Measurements from ENCODE around the gene UROD. TPM values are rescaled to one million over a fixed set of nuclear protein-coding genes. Genes with fewer than 3 reads are reported as not detected.

UROD gene
- polyA plus RNA-seq, 1 donor from 2014 or later, result 96.9 TPM

DNA sequence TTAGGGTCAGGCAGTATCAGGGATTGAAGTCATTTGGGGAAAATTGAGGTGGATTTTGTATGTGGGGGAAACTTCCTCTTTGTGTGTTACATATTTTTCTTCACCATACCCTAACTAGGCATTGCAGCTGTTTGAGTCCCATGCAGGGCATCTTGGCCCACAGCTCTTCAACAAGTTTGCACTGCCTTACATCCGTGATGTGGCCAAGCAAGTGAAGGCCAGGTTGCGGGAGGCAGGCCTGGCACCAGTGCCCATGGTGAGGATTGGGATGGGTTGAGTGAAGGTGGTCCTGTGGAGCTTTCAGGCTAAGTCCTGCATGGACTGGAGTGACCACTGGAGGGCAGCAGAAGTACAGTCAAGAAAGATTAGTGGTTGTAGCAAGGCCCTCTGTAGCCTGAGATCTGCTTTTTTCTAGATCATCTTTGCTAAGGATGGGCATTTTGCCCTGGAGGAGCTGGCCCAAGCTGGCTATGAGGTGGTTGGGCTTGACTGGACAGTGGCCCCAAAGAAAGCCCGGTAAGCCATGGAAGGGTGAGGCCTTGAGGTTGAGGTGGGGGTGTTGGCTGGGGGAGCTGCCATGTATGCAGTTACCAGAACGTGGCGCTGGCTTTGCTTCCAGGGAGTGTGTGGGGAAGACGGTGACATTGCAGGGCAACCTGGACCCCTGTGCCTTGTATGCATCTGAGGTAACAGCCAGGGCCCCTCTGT, 2.4 kb downstream of the UROD start:
- H3K9me2 ChIP-seq (ENCODE audit: insufficient read depth, low read length), result no peaks in the 10 kb centered on the region
- H3K9me3 ChIP-seq (ENCODE audit: low read length), result no peaks in the 10 kb centered on the region
- no peak overlapping the region for H2AFZ ChIP-seq (ENCODE audit: low read depth, low read length)
- H3F3A ChIP-seq (ENCODE audit: insufficient read depth, low read length, poor library complexity, severe bottlenecking), result no peaks in the 10 kb centered on the region
- H3K79me2 ChIP-seq (replicated peaks; ENCODE audit: insufficient read depth, low read length), result peaks cover 8% of the 10 kb centered on the region
- H3K36me3 ChIP-seq (ENCODE audit: insufficient read depth, low read length), result no peaks in the 10 kb centered on the region
- peak overlapping the region; percentile 28 for H3K4me3 ChIP-seq (ENCODE audit: low read length)
- H3K27ac ChIP-seq (ENCODE audit: low read length), result no peak overlapping the region
- no peaks in the 10 kb centered on the region for H3K27me3 ChIP-seq (ENCODE audit: insufficient read depth, low read depth, low read length)
- H4K20me1 ChIP-seq (ENCODE audit: insufficient read depth), result no peaks in the 10 kb centered on the region
- no peak overlapping the region for H3K4me2 ChIP-seq (ENCODE audit: low read length)
- peak overlapping the region; percentile 22 for H3K9ac ChIP-seq (ENCODE audit: low read length)
- no peak for TF ChIP-seq EP300 (conservative IDR thresholded peaks at IDR 0.05; ENCODE audit: poor library complexity, severe bottlenecking)
- TF ChIP-seq, protein P1, sequence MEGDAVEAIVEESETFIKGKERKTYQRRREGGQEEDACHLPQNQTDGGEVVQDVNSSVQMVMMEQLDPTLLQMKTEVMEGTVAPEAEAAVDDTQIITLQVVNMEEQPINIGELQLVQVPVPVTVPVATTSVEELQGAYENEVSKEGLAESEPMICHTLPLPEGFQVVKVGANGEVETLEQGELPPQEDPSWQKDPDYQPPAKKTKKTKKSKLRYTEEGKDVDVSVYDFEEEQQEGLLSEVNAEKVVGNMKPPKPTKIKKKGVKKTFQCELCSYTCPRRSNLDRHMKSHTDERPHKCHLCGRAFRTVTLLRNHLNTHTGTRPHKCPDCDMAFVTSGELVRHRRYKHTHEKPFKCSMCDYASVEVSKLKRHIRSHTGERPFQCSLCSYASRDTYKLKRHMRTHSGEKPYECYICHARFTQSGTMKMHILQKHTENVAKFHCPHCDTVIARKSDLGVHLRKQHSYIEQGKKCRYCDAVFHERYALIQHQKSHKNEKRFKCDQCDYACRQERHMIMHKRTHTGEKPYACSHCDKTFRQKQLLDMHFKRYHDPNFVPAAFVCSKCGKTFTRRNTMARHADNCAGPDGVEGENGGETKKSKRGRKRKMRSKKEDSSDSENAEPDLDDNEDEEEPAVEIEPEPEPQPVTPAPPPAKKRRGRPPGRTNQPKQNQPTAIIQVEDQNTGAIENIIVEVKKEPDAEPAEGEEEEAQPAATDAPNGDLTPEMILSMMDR (IDR thresholded peaks at IDR 0.05; ENCODE audit: poor library complexity, severe bottlenecking), result peak; percentile 96
- TF ChIP-seq POLR2AphosphoS5 (IDR thresholded peaks at IDR 0.05), result no peak
- TF ChIP-seq EZH2 (IDR thresholded peaks at IDR 0.05; ENCODE audit: borderline replicate concordance, insufficient read depth, low read length, poor library complexity, severe bottlenecking), result no peak
- peak; percentile 96 for TF ChIP-seq RAD21 (conservative IDR thresholded peaks at IDR 0.05)
- peak; percentile 97 for TF ChIP-seq SMC3 (conservative IDR thresholded peaks at IDR 0.05; ENCODE audit: poor library complexity)
- no peak for TF ChIP-seq REST (IDR thresholded peaks at IDR 0.05; ENCODE audit: borderline replicate concordance)
- no peak for TF ChIP-seq TAF1 (IDR thresholded peaks at IDR 0.05; ENCODE audit: low read depth)
- TF ChIP-seq MXI1 (conservative IDR thresholded peaks at IDR 0.05; ENCODE audit: poor library complexity, severe bottlenecking), result no peak

GRCh38 chr1:45015683-45016082, 3.6 kb downstream of the UROD start:
- H2AFZ ChIP-seq (ENCODE audit: low read depth, low read length), result no peak overlapping the region
- H3F3A ChIP-seq (ENCODE audit: insufficient read depth, low read length, poor library complexity, severe bottlenecking), result no peaks in the 10 kb centered on the region
- H3K9ac ChIP-seq (ENCODE audit: low read length), result no peak overlapping the region
- H3K9me3 ChIP-seq (ENCODE audit: low read length), result no peaks in the 10 kb centered on the region
- H3K9me2 ChIP-seq (ENCODE audit: insufficient read depth, low read length), result no peaks in the 10 kb centered on the region
- H3K27me3 ChIP-seq (ENCODE audit: insufficient read depth, low read depth, low read length), result no peaks in the 10 kb centered on the region
- H3K27ac ChIP-seq (ENCODE audit: low read length), result no peak overlapping the region
- TF ChIP-seq MXI1 (conservative IDR thresholded peaks at IDR 0.05; ENCODE audit: poor library complexity, severe bottlenecking) (no peak), EP300 (conservative IDR thresholded peaks at IDR 0.05; ENCODE audit: poor library complexity, severe bottlenecking) (no peak)
- TF ChIP-seq, protein P1 (IDR thresholded peaks at IDR 0.05; ENCODE audit: poor library complexity, severe bottlenecking), result no peak
- H3K79me2 ChIP-seq (replicated peaks; ENCODE audit: insufficient read depth, low read length), result peaks cover 8% of the 10 kb centered on the region
- no peaks in the 10 kb centered on the region for H4K20me1 ChIP-seq (ENCODE audit: insufficient read depth)
- no peaks in the 10 kb centered on the region for H3K36me3 ChIP-seq (ENCODE audit: insufficient read depth, low read length)
- no peak overlapping the region for H3K4me3 ChIP-seq (ENCODE audit: low read length)
- no peak overlapping the region for H3K4me2 ChIP-seq (ENCODE audit: low read length)

Data from neural cell (in vitro differentiated cells).